HEK293T (cell line): ENCODE measurements around the gene PRRT1B.

Experiments used
- CTCF ChIA-PET: fragments of 350-600 bp; formaldehyde crosslinking; extraction: SDS; loops from one replicate; lab custom pipeline; 2021; ENCODE audit warnings: antibody characterized with exemption, inconsistent platforms; lab: Yijun Ruan, JAX
- POLR2A ChIA-PET: fragments of 350-600 bp; formaldehyde crosslinking; extraction: SDS; loops from one replicate; lab custom pipeline; 2020; ENCODE audit warnings: antibody characterized with exemption, inconsistent platforms; lab: Yijun Ruan, JAX
- DNase-seq: peaks from one replicate; pipeline ENCODE4 v3.0.0; 2012; ENCODE audit warnings: mixed read lengths; ENCODE audit errors: extremely low spot score
- ARNT ChIP-seq: fragments of 450-650 bp; IDR thresholded peaks from 2 replicates; pipeline ENCODE4 v1.6.1; 2017; ENCODE audit warnings: mild to moderate bottlenecking
- BHLHE40 ChIP-seq: fragments of 450-650 bp; IDR thresholded peaks from 2 replicates; pipeline ENCODE4 v1.6.1; 2016; ENCODE audit warnings: mild to moderate bottlenecking, moderate library complexity, borderline replicate concordance
- CTBP1 ChIP-seq: fragments of 450-650 bp; IDR thresholded peaks from 2 replicates; pipeline ENCODE4 v1.6.1; 2016; ENCODE audit warnings: borderline replicate concordance
- ELF4 ChIP-seq: fragments of 450-650 bp; IDR thresholded peaks from 2 replicates; pipeline ENCODE4 v1.6.1; 2017; ENCODE audit warnings: antibody characterized with exemption
- FOXA1 ChIP-seq: fragments of 450-650 bp; IDR thresholded peaks from 2 replicates; pipeline ENCODE4 v1.6.1; 2016; ENCODE audit warnings: mild to moderate bottlenecking
- FOXK2 ChIP-seq: fragments of 450-650 bp; IDR thresholded peaks from 2 replicates; pipeline ENCODE4 v1.6.1; 2016; ENCODE audit warnings: mild to moderate bottlenecking
- FOXM1 ChIP-seq: fragments of 450-650 bp; IDR thresholded peaks from 2 replicates; pipeline ENCODE4 v1.6.1; 2017; ENCODE audit warnings: mild to moderate bottlenecking, borderline replicate concordance
- HDGF ChIP-seq: fragments of 450-650 bp; IDR thresholded peaks from 2 replicates; pipeline ENCODE4 v1.6.1; 2017; ENCODE audit warnings: antibody characterized with exemption, borderline replicate concordance
- L3MBTL2 ChIP-seq: fragments of 450-650 bp; conservative IDR thresholded peaks from 2 replicates; pipeline ENCODE4 v1.6.1; 2016; ENCODE audit warnings: mild to moderate bottlenecking
- LEF1 ChIP-seq: fragments of 450-650 bp; IDR thresholded peaks from 2 replicates; pipeline ENCODE4 v1.6.1; 2017; ENCODE audit warnings: mild to moderate bottlenecking, borderline replicate concordance
- NFRKB ChIP-seq: fragments of 450-650 bp; IDR thresholded peaks from 2 replicates; pipeline ENCODE4 v1.6.1; 2016; ENCODE audit warnings: mild to moderate bottlenecking, moderate library complexity
- PKNOX1 ChIP-seq: fragments of 450-650 bp; IDR thresholded peaks from 2 replicates; pipeline ENCODE4 v1.6.1; 2016
- SP1 ChIP-seq: fragments of 450-650 bp; IDR thresholded peaks from 2 replicates; pipeline ENCODE4 v1.6.1; 2017
- SUZ12 ChIP-seq: fragments of 450-650 bp; IDR thresholded peaks from 2 replicates; pipeline ENCODE4 v1.6.1; 2016; ENCODE audit warnings: mild to moderate bottlenecking
- TARDBP ChIP-seq: fragments of 450-650 bp; IDR thresholded peaks from 2 replicates; pipeline ENCODE4 v1.6.1; 2016
- ZNF384 ChIP-seq: fragments of 450-650 bp; IDR thresholded peaks from 2 replicates; pipeline ENCODE4 v1.6.1; 2016

PRRT1B gene

DNA sequence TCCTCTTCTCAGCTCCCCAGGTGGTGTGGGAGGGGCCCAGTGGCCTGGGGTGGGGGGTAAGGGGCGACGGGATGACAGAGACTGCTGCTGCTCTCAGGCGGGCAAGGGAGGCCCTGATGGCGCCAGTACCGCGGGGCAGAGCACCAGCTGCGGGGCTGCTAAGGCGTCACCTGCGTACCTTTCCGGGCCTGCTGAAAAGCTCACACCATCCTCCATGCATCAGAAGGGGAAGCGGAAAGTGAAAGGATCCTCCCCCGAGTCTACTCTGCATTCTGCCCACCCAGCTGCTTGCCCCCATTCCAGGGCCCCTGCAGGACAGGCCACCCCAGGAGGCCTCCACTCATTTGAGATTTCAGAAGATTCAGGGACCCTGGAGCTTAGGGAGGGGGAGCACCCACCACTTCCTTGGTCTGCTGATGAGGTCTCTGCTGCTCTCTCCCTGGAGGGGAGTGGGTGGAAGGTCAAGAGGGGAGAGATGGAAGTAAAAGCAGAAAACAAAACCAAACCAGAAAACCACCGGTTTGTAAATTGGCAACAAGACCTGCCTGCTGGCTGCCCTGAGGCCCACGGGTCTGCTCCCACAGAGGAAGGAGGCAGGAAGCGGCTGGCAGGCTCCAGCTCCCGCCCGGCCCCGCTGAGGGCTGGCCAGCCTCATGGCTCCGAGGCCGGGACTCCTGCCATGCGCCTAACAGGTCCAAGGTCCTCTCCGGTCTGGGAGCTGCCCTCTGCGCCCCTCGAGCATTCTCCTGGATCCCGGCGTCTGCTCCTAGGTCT, 33.6 kb downstream of the PRRT1B start:
- CTCF ChIA-PET = no interaction called here
- no peak for DNase-seq
- TF ChIP-seq ARNT = no peak
- no peak for TF ChIP-seq ELF4
- TF ChIP-seq PKNOX1 = no peak
- no peak for TF ChIP-seq L3MBTL2
- POLR2A ChIA-PET = no interaction called here

DNA sequence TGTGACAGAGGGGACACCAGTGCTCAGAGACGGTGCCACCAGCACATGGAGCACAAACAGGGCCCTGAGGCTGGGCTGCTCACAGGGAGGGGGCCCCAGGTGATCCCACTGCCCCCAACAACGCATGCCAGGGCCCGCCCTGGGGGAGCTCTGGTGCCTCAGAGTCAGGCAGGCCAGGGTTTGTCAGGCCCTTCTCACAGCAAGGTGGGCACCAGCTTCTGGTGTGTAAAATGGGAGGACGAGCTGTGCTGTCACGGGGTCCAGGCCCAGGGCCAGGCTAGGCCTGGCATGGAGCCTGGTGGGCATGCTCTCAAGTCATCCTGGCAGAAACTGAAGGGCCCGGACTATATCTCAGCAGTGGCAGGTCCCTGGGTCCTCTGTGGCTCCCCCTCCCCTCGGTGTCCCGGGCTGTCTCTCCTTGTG, 34.5 kb downstream of the PRRT1B start:
- no peak for DNase-seq
- ChIA-PET CTCF (no interaction called here), POLR2A (no interaction called here)
- no peak for TF ChIP-seq ARNT

- POLR2A ChIA-PET = no interaction called here
- no peak for TF ChIP-seq SP1
- no peak for TF ChIP-seq LEF1
- no peak for TF ChIP-seq PKNOX1
- no peak for TF ChIP-seq L3MBTL2
- no peak for TF ChIP-seq FOXK2
- TF ChIP-seq TARDBP = no peak
- TF ChIP-seq CTBP1 = no peak
- DNase-seq = no peak
- CTCF ChIA-PET = no interaction called here
Observed at GRCh38 chr9:131580358-131580757, 35.0 kb downstream of the PRRT1B start.

GRCh38 chr9:131582056-131582455, 36.7 kb downstream of the PRRT1B start:
- TF ChIP-seq BHLHE40 = no peak
- no peak for TF ChIP-seq ELF4
- TF ChIP-seq FOXK2 = no peak
- TF ChIP-seq FOXA1 = no peak
- no peak for TF ChIP-seq SP1
- no peak for TF ChIP-seq ZNF384
- no peak for TF ChIP-seq CTBP1
- TF ChIP-seq L3MBTL2 = no peak
- no peak for TF ChIP-seq SUZ12
- TF ChIP-seq HDGF = no peak
- ChIA-PET CTCF (no interaction called here), POLR2A (no interaction called here)
- no peak for DNase-seq

DNA sequence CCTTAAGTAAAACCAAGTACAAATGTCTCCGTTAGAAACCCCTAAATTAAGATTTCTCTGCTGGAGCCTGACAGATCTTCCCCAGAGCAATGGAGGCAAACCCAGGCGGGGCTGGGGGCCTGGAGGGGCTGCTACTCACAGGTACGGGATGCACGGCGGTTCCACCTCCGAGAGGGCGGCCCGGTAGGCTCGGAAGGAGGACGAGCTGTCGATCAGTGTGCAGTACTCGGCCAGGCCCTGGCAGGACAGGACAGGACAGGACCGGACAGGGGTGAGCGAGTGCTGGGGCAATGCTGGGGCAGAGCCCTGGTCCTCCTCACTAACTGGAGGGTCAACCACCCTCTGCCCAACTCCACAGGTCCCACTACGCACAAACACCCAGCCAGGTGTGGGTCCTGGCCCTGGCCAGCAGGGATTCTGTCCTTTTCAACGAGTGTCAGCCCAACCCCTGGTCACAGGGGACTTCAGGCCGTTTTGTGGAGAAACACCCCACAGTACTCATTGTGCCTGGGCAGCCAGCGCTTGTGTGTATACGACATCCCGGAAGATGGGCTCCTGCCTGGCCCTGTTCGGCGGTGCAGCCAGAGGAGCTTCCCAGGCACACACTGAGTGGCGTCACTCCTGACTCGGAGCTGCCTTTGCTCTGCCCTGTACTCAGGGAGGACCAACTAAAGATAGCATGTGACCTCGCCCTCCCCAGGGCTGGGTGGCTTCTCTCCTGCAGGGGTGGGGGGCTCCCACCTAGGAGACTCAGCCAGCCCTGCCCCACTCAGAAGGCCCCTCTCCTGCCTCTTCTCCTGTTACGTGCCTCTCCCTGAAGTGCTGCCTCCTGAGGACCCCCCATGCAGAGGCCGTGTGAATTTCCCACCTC, 37.4 kb downstream of the PRRT1B start:
- POLR2A ChIA-PET = no interaction called here
- TF ChIP-seq BHLHE40 (no peak), SP1 (no peak), ZNF384 (no peak), HDGF (no peak), ELF4 (no peak)
- CTCF ChIA-PET = no interaction called here

GRCh38 chr9:131583337-131583645, 38.0 kb downstream of the PRRT1B start:
- CTCF ChIA-PET = no interaction called here
- no peak for DNase-seq
- TF ChIP-seq BHLHE40 = no peak
- no peak for TF ChIP-seq TARDBP
- TF ChIP-seq CTBP1 = no peak
- no peak for TF ChIP-seq ELF4
- TF ChIP-seq L3MBTL2 = no peak
- no peak for TF ChIP-seq FOXA1
- no peak for TF ChIP-seq SP1
- TF ChIP-seq ZNF384 = no peak
- no peak for TF ChIP-seq ARNT
- TF ChIP-seq FOXK2 = no peak
- TF ChIP-seq NFRKB = no peak
- no peak for TF ChIP-seq HDGF
- TF ChIP-seq SUZ12 = no peak
- TF ChIP-seq PKNOX1 = no peak
- TF ChIP-seq LEF1 = no peak
- TF ChIP-seq FOXM1 = no peak
- POLR2A ChIA-PET = no interaction called here

More for the DNA sequence above, 37.4 kb downstream of the PRRT1B start:
- no peak for DNase-seq
